ENCODE results near the gene OSER1.

The OSER1 gene

GRCh38 chr20:44172572-44172950 is 38.0 kb downstream of the OSER1 start:
- DNase-seq: no peak

- no peak for DNase-seq
Measured at GRCh38 chr20:44171775-44172571, 38.6 kb downstream of the OSER1 start.

DNA sequence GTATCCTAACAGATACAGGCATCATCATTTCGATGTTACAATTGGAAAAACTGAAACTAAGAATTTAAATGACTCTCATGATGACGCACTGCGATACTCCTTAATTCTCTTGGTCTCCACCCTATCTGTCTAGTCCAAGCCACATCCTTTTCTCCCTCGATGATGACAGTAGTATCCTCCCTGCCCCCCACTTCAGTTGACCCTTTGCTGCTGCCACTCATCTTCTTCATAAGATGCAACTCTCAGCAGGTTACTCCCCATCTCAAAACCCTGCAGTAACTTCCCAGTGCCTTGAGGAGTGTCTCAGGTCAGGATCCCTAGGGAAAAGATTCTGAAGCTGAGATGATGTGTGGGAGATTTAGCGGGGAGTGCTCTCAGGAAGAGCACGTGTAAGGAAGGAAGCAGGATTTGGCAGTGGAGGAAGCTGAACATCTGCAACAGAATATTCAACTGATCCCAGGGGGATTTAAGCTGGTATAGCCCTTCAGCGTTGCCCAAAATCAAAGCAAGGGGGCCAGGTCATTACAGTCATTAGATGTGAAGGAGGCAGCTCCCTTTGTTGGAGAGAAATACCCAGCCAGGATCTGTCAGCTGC is 39.7 kb downstream of the OSER1 start:
- no peak for DNase-seq

- no peak for DNase-seq
Measured at GRCh38 chr20:44167736-44168135, 42.8 kb downstream of the OSER1 start.

DNA sequence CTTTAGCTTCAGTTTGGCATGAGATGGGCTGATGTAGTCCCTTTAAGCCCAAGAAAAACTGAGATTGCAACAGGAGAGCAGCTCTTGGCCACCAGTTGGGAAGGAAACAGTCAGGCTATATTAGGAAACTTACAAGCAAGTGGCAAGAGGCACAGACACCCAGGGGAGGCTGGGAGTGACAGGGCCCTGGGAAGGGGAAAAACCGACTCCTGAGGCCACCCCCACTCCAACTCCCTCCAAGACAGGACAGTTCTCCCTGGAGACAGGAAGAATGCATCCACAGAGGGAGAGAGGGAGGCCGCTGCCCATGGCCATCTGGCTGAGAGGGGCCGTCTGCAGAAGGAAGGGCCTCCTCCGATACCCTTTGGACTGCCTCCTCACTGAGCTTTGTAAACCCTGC is 44.1 kb downstream of the OSER1 start:
- DNase-seq: no peak

GRCh38 chr20:44166008-44166407 is 44.6 kb downstream of the OSER1 start:
- no peak for DNase-seq

- DNase-seq: no peak
Measured at GRCh38 chr20:44160133-44160532, 50.4 kb downstream of the OSER1 start.

DNA sequence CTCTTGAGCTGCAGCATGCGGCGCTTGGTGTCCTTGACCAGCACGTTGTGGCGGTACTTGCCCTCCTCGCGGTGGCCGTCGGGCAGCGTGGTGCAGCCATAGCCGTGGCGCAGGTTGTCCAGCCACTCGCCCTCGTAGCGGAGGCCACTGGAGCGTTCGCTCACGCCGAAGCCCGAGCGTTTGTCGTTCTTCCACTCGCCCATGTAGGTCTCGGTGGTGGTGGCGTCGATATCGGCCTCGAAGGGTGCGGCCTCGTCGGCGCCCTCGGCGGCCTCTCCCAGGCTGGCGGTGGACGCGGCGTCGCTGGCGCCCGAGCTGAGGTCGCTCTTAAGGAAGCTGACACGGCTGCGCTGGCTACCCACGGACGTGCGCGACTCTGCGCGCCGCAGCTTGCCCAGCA is 50.9 kb downstream of the OSER1 start:
- DNase-seq: no peak

DNA sequence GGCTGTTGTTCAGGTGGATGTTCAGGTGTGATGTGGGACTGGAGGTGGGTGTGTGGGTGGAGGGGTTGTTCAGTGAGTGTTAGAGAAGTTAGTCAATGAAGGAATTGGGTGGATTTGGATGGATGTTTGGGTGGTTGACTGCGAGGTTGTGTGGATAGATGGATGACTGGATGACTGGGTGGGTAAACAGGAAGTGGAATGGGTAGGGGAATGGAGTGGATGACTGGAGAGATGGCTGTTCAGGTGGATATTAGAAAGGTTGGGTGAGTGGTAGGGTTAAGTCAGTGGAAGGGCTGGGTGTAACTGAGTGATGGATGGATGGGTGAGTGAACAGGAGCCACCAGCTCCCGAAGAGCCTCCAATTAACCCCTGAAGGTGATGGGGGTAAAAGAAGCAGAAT is 51.4 kb downstream of the OSER1 start:
- no peak for DNase-seq

DNA sequence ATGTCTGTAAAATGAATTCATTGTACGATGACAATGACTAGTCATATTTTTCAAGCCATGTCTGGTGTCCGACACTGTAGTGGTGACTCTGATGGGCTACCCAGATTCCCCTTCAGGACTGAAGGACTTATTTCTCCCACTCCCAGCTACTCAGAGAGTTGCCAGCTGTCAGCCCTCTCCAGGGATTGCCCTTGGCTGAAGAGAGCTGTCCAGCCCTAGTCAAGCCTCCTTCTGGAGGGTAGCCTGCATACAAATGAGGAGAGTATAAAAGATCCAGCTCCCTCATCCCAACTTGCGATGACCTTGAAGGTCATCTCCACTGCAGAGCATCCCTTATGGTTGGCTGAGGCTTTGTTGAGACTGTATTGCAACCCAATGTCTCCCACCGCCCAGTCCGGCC is 53.5 kb downstream of the OSER1 start:
- DNase-seq: no peak

DNA sequence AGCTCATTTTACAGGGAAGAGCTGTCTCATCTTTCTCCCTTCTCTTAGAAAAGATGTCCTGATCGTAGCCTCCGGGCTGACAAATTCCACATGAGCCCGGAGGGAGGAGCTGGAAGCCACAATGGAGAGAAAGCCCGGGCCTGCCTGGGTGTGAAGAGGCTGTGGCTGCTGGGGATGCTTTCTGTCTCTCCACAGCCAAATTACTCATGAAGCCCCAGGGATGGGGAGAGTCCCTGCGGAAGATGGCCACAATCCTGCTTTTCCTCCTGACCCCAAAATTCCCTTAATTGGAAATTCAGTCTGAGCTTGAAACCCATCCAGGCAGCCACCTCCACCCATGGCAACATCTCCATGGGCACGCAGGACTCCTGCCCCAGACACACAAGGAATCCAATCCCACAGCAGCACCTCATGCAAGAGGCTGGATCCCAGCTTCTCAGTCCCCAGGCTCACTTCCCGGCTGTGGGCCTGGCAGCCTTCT is 56.0 kb downstream of the OSER1 start:
- no peak for DNase-seq

DNA sequence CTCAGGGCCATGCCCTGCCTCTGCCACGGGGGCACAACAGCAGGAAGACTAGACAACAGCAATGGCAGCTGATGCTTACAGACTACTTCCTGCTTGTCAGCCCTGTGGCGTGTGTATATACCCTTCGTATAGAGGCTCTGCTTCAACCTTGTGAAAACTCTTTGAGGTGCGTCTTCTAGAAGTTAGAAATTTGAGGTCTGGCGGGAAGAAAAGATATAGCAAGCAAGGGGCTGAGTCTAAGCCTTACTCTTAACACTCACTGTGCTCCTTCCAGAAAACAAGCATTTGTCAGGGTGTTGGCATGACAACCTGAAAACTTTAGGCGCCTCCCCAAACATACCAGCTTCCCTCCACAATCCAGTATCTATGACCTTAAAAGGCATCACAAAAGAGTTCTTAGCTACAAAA is 56.9 kb downstream of the OSER1 start:
- DNase-seq: peak; percentile 64

DNA sequence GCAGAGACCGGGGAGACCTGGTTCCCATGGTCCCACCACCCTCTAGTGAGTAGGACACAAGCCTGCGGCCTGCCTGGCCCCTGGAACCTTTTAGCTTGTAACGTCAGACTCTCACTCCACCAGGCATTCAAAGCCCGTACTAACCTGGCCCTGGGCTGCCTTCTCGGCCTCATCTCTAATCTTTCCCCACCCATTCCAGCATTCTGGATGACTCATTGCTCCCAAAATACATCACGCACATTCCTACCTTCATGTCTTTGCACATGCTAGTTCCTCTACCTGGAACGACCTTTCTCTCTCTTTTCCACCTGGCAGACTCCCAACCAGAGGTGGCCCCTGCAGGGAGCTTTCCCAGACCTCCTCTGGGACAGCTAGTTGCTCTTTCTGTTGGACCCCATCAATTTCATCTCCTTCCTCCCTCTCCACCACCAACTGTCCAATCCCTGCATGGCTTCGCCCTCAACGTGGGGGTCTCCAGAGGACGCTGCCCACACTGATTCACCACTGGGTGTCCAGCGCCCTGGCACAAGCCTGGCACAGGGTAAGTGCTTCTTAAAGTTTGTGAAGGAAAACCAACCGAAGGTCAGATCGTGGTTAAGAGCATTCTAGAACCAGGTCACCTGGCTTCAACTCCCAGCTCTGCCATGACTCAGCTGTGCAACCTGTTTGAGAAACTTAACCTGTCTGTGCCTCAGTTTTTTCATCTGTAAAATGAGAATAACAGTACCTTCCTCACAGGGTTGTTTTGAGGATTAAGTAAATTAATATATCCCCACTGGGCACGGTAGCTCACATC is 58.8 kb downstream of the OSER1 start:
- no peak for DNase-seq

- DNase-seq: no peak
Measured at GRCh38 chr20:44146272-44146671, 64.3 kb downstream of the OSER1 start.

Measured in CD4-positive, alpha-beta T cell treated with Interleukin-17A for 1 hour (primary cell).